OCI-LY1 (cell line): Measurements from ENCODE around the gene SV2C.

Source experiments
- CTCF ChIP-seq: fragments of 200-600 bp; sonication (generic), shearing (Covaris generic); IDR thresholded peaks from 2 replicates; pipeline ENCODE4 v1.5.1; 2017; ENCODE audit warnings: mild to moderate bottlenecking, antibody characterized with exemption, low read length, moderate library complexity, mixed read lengths
- EZH2 ChIP-seq: fragments of 200-600 bp; sonication (generic), shearing (Covaris generic); IDR thresholded peaks from 2 replicates; pipeline ENCODE4 v1.8.0; 2017; ENCODE audit warnings: borderline replicate concordance, mixed run types, mild to moderate bottlenecking, antibody characterized with exemption, low read length, moderate library complexity, mixed read lengths

DNA sequence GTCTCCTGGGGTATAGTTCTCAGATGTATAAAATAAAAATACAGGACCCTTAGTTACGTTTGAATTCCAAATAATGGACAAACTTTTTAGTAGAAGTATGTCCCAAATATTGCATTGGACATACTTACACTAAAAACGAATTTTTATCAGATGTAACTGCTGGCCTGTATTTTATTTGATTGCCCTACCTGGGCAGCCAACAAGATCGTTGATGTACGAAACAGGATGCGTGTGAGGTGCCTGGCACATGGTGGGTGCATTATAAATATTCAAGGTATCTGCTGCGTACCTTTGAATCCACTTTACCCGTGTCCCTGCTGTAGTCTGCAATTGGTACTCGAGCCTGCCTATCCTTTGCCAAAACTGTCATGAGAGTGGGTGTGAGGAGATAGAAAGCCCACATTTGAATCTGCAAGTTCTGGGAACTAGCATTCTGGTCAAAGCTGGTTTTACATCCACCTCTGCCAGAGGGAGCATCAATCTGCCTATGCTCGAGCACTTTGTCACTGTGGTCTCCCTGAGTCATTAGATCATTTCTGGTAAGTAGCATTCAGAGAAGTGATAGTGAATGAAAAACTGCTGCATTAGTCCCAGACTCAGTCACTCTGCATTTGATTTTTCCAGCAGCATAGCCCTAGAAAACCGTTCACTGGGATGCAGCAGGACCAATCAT, 186.2 kb downstream of the SV2C start:
- TF ChIP-seq CTCF (no peak), EZH2 (no peak)
